Measurements from ENCODE around the gene ARHGEF39. TPM values are rescaled to one million over a fixed set of nuclear protein-coding genes. Genes with fewer than 3 reads are reported as not detected.

Gene ARHGEF39
- total RNA-seq, 1 donor from 2014 or later = 1.2 TPM

DNA sequence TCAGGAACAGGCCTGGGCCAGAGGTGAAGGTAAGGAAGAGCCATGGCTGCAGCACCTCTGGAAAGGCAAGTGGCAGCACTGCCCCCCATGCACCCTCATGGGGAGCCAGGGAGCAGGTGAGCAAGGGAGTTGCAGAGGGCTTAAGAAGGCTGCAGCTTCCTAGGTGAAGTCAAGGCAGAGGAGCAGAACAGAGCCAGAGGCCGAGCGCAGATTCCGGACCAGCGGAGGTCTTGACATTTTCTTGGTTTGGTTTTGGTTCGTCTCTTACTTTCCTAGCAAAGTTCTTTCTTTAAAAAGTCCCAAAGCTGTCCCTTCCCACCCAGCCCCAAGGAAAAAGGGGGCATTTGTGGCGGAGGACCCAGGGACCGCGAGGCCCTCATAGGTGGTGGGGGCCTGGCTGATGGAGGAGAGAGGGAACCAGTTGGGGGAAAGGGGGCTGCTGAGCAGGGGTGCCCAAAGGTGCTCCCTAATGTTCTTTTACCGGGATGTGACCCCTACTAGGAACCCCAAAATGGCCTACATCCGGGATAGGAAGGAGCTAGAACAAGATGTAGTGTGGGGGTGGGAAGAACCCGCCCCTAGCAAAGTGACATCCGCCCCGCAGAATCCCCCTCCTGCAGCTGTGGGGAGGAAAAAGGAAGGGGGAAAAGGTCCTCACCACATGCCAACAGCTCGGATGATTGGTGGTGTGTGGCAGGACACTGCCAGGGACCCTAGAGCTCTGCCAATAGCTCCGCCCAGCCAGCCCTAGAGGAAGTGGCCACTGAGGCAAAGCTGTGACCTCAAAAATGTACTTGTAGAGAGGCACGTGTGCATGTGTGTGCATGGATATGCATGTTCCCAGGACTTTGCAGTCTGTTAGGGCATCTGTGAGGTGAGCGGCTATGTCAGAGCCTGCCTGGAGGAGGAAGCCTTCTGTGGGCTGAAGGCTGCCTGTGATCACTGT is 45.9 kb downstream of the ARHGEF39 start:
- TF ChIP-seq, protein P1, sequence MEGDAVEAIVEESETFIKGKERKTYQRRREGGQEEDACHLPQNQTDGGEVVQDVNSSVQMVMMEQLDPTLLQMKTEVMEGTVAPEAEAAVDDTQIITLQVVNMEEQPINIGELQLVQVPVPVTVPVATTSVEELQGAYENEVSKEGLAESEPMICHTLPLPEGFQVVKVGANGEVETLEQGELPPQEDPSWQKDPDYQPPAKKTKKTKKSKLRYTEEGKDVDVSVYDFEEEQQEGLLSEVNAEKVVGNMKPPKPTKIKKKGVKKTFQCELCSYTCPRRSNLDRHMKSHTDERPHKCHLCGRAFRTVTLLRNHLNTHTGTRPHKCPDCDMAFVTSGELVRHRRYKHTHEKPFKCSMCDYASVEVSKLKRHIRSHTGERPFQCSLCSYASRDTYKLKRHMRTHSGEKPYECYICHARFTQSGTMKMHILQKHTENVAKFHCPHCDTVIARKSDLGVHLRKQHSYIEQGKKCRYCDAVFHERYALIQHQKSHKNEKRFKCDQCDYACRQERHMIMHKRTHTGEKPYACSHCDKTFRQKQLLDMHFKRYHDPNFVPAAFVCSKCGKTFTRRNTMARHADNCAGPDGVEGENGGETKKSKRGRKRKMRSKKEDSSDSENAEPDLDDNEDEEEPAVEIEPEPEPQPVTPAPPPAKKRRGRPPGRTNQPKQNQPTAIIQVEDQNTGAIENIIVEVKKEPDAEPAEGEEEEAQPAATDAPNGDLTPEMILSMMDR (IDR thresholded peaks at IDR 0.05; ENCODE audit: insufficient read depth, low read length, poor library complexity, severe bottlenecking) = no peak
- peaks cover 19% of the 10 kb centered on the region for H3K27me3 ChIP-seq (ENCODE audit: control insufficient read depth, insufficient read depth, low read length)
- H3K4me3 ChIP-seq (ENCODE audit: low read depth, low read length) = no peak overlapping the region
- no peak for DNase-seq (ENCODE audit: low read depth)
- H3K36me3 ChIP-seq (ENCODE audit: control insufficient read depth, insufficient read depth, low read length) = no peaks in the 10 kb centered on the region

- Histone ChIP-seq H3K36me3 (ENCODE audit: control insufficient read depth, insufficient read depth, low read length) (no peaks in the 10 kb centered on the region), H3K4me3 (ENCODE audit: low read depth, low read length) (peak within 1 kb of the TSS; percentile 16), H3K27me3 (ENCODE audit: control insufficient read depth, insufficient read depth, low read length) (peaks cover 19% of the 10 kb centered on the region)
- DNase-seq (ENCODE audit: low read depth) = no peak
- TF ChIP-seq, protein P1 (IDR thresholded peaks at IDR 0.05; ENCODE audit: insufficient read depth, low read length, poor library complexity, severe bottlenecking) = no peak
Measured at GRCh38 chr9:35618325-35618727, 46.7 kb downstream of the ARHGEF39 start, which contains the start of gene CD72. CD72 (minus strand) TSS chr9:35618413; CDS start chr9:35618303, 110 bp downstream.

DNA sequence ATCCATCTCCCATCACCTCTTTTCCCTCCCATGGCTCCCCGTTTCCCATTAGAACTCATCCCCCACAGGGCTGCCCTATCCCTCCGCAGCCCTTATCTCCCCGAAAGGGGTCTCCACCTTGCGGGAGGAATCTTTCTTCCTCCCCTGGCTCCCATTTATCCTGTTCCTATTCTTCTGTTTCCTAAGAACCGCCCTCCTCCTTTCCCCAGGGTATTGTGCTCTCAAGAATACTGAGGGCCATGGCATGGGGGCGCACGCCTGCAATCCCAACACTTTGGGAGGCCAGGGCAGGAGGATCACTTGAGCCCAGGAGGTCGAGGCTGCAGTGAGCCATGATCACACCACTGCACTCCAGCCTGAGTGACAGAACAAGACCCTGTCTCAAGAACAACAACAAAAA is 47.4 kb downstream of the ARHGEF39 start:
- TF ChIP-seq, protein P1 (IDR thresholded peaks at IDR 0.05; ENCODE audit: insufficient read depth, low read length, poor library complexity, severe bottlenecking) = no peak
- H3K4me3 ChIP-seq (ENCODE audit: low read depth, low read length) = no peak overlapping the region
- H3K36me3 ChIP-seq (ENCODE audit: control insufficient read depth, insufficient read depth, low read length) = no peaks in the 10 kb centered on the region
- DNase-seq (ENCODE audit: low read depth) = no peak
- peaks cover 19% of the 10 kb centered on the region for H3K27me3 ChIP-seq (ENCODE audit: control insufficient read depth, insufficient read depth, low read length)

GRCh38 chr9:35616681-35617459 is 48.1 kb downstream of the ARHGEF39 start:
- no peaks in the 10 kb centered on the region for H3K36me3 ChIP-seq (ENCODE audit: control insufficient read depth, insufficient read depth, low read length)
- H3K27me3 ChIP-seq (ENCODE audit: control insufficient read depth, insufficient read depth, low read length) = peaks cover 19% of the 10 kb centered on the region
- peak overlapping the region; percentile 16 for H3K4me3 ChIP-seq (ENCODE audit: low read depth, low read length)
- DNase-seq (ENCODE audit: low read depth) = no peak
- TF ChIP-seq, protein P1 (IDR thresholded peaks at IDR 0.05; ENCODE audit: insufficient read depth, low read length, poor library complexity, severe bottlenecking) = no peak

GRCh38 chr9:35615981-35616680 is 48.9 kb downstream of the ARHGEF39 start:
- Histone ChIP-seq H3K4me3 (ENCODE audit: low read depth, low read length) (no peak overlapping the region), H3K27me3 (ENCODE audit: control insufficient read depth, insufficient read depth, low read length) (peaks cover 19% of the 10 kb centered on the region), H3K36me3 (ENCODE audit: control insufficient read depth, insufficient read depth, low read length) (no peaks in the 10 kb centered on the region)
- DNase-seq (ENCODE audit: low read depth) = no peak
- TF ChIP-seq, protein P1 (IDR thresholded peaks at IDR 0.05; ENCODE audit: insufficient read depth, low read length, poor library complexity, severe bottlenecking) = no peak
